Nephron progenitor cell (in vitro differentiated cells): Measurements from ENCODE around the gene CDC37L1.

Source experiments
- DNase-seq: peaks from one replicate; pipeline ENCODE4 v3.0.0; 2021
- H3K27ac Mint-ChIP-seq: 2 replicates; pipeline ENCODE4 v1.8.0; 2021; ENCODE audit warnings: mild to moderate bottlenecking, moderate library complexity, mixed read lengths
- H3K27me3 Mint-ChIP-seq: 2 replicates; pipeline ENCODE4 v1.8.0; 2021; ENCODE audit warnings: mild to moderate bottlenecking, low read depth, mixed read lengths; ENCODE audit not compliant: poor library complexity
- H3K36me3 Mint-ChIP-seq: 2 replicates; pipeline ENCODE4 v1.8.0; 2021; ENCODE audit warnings: low read depth, mixed read lengths
- H3K4me1 Mint-ChIP-seq: 2 replicates; pipeline ENCODE4 v1.8.0; 2021; ENCODE audit warnings: mixed read lengths
- H3K4me3 Mint-ChIP-seq: 2 replicates; pipeline ENCODE4 v1.8.0; 2021; ENCODE audit warnings: mild to moderate bottlenecking, moderate library complexity, mixed read lengths
- H3K9me3 Mint-ChIP-seq: 2 replicates; pipeline ENCODE4 v1.8.0; 2021; ENCODE audit warnings: mild to moderate bottlenecking, moderate library complexity, mixed read lengths
- CTCF ChIP-seq: fragments of 200-600 bp; sonication (generic); IDR thresholded peaks from 2 replicates; pipeline ENCODE4 v1.5.0; 2021; ENCODE audit warnings: antibody characterized with exemption

Gene CDC37L1

GRCh38 chr9:4661611-4662010, 17.8 kb upstream of the CDC37L1 start:
- no peak for DNase-seq
- H3K27me3 Mint-ChIP-seq: peaks cover 11% of the 10 kb centered on the region
- H3K27ac Mint-ChIP-seq: no peak overlapping the region
- no peaks in the 10 kb centered on the region for H3K36me3 Mint-ChIP-seq
- H3K9me3 Mint-ChIP-seq: peaks cover 3% of the 10 kb centered on the region
- no peak for TF ChIP-seq CTCF
- peaks cover 56% of the 10 kb centered on the region for H3K4me1 Mint-ChIP-seq
- peak overlapping the region; percentile 87 for H3K4me3 Mint-ChIP-seq

DNA sequence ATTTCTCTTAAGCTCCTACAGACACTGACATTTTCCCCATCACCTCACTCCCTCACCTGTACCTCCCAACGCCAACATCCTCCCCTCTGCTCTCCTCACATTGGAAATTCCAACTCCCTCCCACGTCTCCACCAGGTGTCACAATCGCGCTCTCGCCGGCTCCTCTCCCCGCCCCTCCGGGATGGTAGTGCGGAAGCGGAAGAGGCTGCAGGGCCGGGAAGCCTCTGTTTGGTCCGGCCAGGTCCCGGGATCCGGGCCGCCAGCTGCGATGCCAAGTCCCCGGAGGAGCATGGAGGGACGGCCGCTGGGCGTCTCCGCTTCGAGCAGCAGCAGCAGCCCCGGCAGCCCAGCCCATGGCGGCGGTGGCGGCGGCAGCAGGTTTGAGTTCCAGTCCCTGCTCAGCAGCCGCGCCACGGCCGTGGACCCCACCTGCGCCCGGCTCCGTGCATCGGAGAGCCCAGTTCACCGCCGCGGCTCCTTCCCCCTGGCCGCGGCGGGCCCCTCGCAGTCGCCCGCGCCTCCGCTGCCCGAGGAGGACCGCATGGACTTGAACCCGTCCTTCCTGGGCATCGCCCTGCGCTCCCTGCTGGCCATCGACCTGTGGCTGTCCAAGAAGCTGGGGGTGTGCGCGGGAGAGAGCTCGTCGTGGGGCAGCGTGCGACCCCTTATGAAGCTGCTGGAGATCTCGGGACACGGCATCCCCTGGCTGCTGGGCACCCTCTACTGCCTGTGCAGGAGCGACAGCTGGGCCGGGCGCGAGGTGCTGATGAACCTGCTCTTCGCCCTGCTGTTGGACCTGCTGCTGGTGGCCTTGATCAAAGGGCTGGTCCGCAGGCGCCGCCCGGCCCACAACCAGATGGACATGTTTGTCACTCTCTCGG, 17.0 kb upstream of the CDC37L1 start, which contains the start of gene PLPP6:
Gene PLPP6 (plus strand): TSS at position 187 of the 881 bp plus-strand sequence. CDS start 82 bp downstream, at position 269.
- Mint-ChIP-seq H3K27ac (no peak within 1 kb of the TSS), H3K27me3 (peaks cover 16% of the 10 kb centered on the region), H3K4me1 (peaks cover 54% of the 10 kb centered on the region), H3K36me3 (no peaks in the 10 kb centered on the region), H3K4me3 (peak within 1 kb of the TSS; percentile 87), H3K9me3 (peaks cover 3% of the 10 kb centered on the region)
- peak; percentile 22 for TF ChIP-seq CTCF
- peak; percentile 80 for DNase-seq

- Mint-ChIP-seq H3K27ac (no peak overlapping the region), H3K4me1 (peaks cover 48% of the 10 kb centered on the region)
These were observed 16.2 kb upstream of the CDC37L1 start for GRCh38 chr9:4662989-4663792.

GRCh38 chr9:4663956-4664355, 15.4 kb upstream of the CDC37L1 start:
- H3K27ac Mint-ChIP-seq: no peak overlapping the region
- peak overlapping the region; percentile 87 for H3K4me3 Mint-ChIP-seq
- no peak for TF ChIP-seq CTCF
- peaks cover 47% of the 10 kb centered on the region for H3K4me1 Mint-ChIP-seq
- no peaks in the 10 kb centered on the region for H3K36me3 Mint-ChIP-seq
- H3K27me3 Mint-ChIP-seq: peaks cover 24% of the 10 kb centered on the region
- no peak for DNase-seq
- H3K9me3 Mint-ChIP-seq: peaks cover 3% of the 10 kb centered on the region

More at GRCh38 chr9:4662989-4663792, 16.2 kb upstream of the CDC37L1 start:
- H3K9me3 Mint-ChIP-seq: peaks cover 3% of the 10 kb centered on the region
- no peaks in the 10 kb centered on the region for H3K36me3 Mint-ChIP-seq
- H3K4me3 Mint-ChIP-seq: peak overlapping the region; percentile 87
- DNase-seq: no peak
- TF ChIP-seq CTCF: no peak
- peaks cover 20% of the 10 kb centered on the region for H3K27me3 Mint-ChIP-seq

GRCh38 chr9:4665357-4665756, 14.0 kb upstream of the CDC37L1 start:
- Mint-ChIP-seq H3K4me3 (peak overlapping the region; percentile 83), H3K36me3 (no peaks in the 10 kb centered on the region), H3K9me3 (no peaks in the 10 kb centered on the region), H3K27me3 (peaks cover 28% of the 10 kb centered on the region), H3K27ac (no peak overlapping the region), H3K4me1 (peaks cover 47% of the 10 kb centered on the region)
- no peak for TF ChIP-seq CTCF
- no peak for DNase-seq
